Endothelial cell of hepatic sinusoid (primary cell): ENCODE data around the gene EIF5AL1.
"Not testable (repeated sequence)": the region's sequence is repeated elsewhere in the genome, so short reads cannot be mapped to it uniquely, and the experiment has no call there.

ENCODE experiments used
- in situ Hi-C: cut with HindIII; loops from 2 replicates; pipeline ENCODE4 v1.10.0; 2017; ENCODE audit warnings: low sequenced_read_pairs

Gene EIF5AL1

DNA sequence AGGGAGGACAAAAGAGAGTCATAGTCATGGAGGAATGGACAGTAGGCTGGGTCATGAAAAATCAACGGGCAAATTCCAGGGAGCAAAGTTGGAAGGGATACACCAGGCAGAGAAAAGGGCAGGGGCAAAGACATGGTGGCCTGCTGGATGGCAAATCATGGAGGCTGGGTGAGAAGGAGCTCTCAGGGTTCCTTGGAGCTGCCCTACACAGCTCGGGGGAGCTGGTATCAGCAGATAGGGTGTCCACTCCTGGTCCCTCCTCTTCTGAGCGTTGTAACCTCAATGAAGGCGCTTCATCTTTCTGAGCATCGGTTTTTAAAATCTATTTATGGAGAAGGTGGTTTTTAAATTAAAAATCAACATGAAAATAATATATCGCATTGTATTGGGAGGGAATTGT, 27.9 kb upstream of the EIF5AL1 start:
- in situ Hi-C loops = no loop called here

DNA sequence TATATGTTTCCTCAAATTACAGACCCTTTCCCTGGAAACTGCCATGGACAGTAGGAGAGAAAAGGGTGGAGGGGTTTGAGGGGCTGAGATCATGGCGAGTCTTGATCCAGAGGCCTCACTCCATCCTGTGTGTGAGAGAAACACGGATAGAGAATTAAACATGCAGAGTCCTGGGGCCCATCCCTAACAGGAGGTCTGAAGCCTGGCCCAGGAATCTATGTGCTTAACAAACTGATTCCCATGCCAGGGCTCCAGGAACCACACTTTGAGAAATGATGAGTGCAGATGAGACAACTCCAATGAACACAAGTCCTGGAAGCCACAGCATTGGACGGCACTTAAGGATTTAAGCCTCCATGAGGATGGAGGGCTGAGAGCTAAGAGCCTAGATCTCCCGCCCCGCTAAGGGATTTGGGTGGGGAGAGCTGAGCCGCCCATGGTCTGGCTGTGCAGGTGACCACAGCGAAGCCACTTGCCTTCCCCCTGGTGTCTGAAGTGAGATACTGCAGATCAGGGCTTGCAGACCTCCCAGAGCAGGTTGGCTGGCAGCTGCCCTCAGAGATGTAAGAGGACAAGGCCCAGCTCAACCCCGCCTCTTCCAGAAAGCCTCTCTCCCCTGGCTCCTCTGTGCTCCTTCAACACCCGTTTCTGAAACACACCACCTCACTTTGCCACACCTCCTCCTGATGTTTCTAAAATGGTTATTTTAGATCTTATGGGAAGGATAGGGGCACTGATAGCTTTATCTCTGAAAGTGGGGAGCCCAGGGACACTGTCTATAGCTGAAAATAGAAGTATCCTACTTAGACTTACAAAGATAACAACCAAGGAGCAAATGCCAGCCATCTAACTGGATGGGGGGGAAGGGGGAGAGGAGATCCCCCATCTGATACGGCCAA, 24.8 kb upstream of the EIF5AL1 start:
- in situ Hi-C loops = no loop called here

DNA sequence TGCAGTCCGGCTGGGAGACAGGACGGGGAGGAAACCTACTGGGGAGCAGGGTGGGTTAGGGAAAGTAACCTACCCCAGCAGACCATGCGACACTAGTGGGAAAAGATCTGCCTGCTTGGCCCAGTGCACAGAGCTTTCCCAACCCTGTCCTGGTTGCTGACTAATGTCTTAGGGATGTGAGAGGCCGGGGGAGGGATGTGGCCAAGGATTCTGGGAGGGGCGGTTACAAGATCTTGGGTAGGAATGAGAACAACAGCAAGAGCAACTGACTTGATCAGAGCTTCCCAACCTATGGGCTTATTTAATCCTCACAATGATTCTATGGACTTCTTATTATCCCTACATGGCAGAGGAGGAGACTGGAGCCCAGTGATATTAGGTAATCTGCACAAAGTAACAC, 24.0 kb upstream of the EIF5AL1 start:
- in situ Hi-C loops = no loop called here

DNA sequence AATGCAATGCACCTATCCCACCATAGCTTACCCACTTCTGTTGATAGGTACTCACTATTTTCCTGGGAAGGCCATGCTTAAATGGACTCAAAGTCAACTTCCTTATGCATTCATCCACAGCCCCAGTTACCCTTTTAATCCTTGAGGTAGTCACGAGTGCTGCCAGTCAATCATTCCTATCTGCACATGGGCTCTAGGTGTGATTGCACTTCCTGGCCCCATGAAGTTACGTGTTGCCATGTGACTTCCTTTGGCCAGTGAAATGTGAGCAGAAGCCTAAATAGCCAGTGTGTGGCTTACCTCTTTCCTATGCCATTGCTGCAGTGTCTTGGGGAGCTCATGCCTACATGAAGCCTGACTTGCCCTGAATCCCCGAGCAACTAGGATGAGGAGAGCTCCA, 23.5 kb upstream of the EIF5AL1 start:
- in situ Hi-C loops = no loop called here

DNA sequence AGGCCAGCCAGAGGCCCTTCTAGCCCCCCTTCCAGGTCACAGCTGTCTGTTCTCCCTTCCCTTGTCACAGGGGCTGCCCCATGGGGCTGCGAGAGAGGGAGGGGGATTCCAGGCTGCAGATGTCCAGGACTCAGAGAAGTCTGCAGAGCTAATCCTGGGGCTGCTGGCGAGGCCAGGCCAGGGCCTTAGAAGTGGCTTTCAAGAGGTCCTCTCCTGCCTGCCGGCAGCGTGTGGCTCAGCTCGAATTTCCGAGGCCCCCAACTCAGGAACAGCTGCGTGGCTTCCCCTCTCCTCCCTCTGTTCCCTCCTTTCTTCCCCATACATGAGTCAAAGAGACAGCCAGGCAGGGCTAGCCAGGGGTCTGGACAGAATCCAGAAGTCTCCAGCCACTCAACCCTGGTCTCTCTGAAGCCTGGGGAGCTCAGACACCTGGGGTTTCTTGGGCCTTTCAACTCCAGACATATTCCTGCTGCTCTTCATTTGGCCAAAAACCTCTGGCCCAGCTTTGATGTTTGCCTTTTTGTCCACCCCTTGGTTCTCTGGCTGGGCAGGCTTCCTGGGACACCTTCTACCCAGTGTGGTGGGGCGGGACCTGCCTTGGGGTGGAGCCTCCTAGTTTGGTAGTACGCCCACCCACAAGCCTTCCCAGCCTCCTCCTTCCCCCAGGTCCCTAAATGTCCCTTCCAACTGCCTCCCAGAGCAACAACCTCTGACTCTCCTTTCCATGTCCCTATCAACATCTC, 21.8 kb upstream of the EIF5AL1 start:
- in situ Hi-C loops = no loop called here

DNA sequence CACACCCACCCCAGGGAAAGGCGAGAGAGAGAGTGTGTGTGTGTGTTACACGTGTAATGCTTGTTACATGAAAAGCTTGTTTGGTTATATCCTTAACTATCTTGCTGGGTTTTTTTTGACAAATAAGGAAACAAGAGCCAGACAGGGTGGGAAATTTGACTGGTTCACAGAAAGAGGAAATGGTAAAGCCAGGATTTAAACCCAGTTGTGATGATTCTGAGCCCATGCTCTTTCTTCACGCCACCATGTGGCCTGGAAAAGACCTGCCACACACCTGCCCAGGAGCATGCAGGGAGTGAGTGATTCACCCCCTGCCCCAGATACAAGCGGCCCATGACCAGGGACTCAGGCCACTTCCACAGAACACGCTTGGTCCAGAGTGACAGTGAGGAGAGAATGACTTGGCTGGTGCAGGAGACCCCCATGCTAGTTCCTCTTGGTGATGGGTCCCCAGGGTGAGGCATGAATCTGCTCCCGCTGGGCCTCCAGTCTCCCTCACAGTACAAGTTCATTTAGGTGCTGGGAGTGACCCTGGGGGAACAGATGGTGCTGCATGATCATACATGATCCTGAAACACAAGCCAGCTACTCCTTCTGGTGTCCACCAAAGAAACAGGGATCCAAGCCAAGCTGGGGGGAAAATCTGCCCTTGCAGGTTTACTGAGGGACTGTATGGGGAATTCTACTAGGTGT, 21.0 kb upstream of the EIF5AL1 start:
- in situ Hi-C loops = no loop called here

DNA sequence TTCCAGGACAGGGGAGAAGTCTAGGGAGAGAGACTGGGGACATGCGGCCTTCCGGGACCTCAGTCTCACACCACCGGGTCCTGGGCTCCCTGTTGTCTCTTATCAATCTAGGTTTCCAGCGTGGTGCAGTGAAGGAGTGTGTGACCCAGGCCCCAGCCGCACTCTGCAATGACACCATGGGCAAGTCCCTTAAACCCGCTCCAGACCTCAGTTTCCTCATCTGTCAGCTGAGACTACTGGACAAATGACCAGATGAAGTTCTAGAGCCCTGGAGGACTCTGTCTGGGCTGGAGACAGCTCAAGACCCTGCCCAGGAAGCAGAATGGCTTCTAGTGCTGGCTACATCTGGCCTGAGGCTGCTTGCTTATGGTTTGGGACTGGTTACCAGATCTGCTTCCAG, 20.1 kb upstream of the EIF5AL1 start:
- in situ Hi-C loops = no loop called here

DNA sequence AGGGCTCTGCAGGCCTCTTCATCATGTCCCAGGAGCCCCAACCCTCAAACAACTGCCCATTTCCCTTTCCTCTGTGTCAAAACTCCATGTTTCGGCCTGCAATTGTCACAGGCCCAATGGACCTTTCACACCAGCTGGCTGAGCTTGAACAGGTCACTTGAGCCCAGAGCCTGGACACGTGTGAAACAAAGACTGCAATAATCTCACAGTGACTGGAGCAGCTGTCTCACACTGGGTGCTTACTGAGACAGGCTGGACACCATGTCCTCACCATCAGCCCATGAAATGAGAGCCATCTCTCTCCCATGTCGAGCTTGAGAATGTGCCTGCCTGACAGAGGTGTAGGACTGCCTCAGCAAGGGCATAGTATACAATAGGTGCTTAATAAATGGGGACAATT, 19.5 kb upstream of the EIF5AL1 start:
- in situ Hi-C loops = no loop called here

DNA sequence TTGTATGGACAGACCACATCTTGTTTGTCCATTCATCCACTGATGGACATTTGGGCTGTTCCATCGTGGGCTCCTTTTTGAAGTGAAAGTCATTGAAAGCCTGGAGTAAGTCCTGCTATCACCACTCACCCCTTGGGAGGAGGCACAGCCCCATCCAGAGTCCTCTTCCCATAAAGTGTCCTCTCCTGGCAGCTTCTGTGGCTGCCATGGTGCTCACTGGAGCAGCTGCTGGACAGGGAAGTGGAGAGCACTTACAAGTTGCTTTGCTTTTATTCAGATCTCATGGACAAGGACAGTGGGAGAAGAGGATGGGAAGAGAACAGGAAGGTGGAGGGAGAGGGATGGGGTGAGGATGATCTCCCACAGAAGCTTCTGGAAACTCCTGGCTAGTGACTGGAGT, 18.5 kb upstream of the EIF5AL1 start:
- in situ Hi-C loops = no loop called here

DNA sequence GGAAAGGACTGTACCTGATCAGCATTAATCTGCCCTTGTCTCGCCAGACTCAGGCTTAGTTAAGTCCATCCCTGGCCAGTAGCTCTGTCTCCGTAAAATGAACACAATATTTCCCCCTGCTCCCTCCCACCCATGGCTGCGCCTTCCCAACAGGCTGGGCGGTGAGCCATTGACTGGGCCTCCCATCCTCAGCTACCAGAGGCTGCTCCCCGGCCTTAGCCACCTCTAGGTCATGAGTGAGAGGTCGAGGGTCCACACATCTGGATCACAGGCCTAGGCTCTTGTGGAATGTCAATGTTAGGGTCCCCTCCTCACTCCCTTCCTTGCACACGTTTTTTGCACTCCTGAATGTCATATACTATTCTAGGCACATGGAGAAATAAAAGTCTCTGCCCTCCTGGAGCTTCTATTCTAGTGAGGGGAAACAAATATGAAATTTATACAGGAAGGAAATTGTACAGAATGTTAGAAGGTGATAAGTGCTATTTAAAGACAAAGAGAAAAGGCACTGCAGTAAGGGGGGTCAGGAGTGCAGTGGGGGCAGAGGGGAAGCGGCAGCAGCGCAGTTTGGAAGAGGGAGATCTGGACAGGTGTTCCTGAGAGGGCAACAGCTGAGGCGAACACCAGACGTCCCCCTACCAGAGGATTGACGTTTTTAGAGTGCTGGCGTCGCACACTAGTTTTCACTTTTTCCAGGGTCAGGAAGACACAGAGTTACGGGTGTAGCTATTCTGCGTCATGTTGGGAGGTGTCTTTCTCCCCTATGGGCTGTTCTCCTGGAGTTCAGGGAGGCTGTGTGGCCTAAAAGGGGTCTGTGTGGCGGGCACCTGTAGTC, 17.2 kb upstream of the EIF5AL1 start:
- in situ Hi-C loops = no loop called here

DNA sequence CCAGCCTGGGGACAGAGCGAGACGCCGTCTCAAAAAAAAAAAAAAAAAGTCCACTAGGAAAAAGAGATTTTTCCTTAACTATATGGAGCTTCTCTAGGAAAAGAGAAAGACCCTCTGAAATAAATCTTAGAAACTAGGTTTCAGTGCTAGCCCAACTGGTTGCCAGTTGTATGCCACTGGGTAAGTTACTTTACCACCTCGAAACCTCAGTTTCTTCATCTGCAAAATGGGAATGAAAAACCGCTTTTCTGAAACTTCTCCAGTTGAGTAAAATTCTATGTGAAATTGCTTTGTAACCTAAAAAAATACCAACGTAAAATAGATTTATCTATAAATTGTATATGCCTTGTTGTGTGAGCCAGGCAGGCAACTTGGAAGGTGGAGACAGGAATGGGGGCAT, 16.5 kb upstream of the EIF5AL1 start:
- in situ Hi-C loops = no loop called here

DNA sequence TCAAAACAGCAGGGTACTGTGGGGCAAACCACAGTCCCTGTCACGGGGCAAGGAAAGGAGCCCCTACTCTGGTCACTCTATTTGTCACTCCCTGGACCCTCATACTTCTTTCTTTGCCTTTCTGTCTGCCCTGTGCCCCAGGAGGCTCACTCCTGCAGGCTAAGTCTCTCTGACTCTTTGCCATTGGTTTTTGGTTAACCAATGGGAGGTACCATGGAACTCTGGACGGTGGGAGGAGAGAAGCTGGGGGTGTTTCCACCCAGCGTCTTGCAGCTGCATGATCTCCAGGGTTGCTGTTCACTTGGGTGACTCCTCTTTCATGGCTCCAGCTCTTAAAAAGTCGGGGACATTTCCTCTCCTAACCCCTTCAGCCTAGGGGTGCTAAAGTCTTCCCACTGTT, 15.4 kb upstream of the EIF5AL1 start:
- in situ Hi-C loops = no loop called here

DNA sequence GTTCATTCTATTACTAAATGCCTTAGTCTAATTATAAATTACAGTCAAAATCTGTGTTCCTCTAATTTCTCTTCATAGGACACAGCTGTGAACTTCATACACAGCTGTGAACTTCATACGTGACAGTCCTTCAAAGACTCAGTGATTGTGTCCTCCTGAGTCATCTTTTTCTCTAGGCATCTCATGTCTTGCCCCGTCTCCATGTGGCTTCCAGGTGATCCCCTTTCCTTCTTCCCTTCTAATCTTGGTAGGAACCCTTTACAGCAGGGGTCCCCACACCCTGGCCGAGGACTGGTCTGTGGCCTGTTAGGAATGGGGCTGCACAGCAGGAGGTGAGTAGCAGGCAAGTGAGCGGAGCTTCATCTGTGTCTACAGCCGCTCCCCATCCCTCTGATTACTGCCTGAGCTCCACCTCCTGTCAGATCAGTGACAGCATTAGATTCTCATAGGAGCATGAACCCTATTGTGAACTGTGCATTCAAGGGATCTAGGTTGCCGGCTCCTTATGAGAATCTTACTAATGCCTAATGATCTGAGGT, 14.0 kb upstream of the EIF5AL1 start:
- in situ Hi-C loops = no loop called here

DNA sequence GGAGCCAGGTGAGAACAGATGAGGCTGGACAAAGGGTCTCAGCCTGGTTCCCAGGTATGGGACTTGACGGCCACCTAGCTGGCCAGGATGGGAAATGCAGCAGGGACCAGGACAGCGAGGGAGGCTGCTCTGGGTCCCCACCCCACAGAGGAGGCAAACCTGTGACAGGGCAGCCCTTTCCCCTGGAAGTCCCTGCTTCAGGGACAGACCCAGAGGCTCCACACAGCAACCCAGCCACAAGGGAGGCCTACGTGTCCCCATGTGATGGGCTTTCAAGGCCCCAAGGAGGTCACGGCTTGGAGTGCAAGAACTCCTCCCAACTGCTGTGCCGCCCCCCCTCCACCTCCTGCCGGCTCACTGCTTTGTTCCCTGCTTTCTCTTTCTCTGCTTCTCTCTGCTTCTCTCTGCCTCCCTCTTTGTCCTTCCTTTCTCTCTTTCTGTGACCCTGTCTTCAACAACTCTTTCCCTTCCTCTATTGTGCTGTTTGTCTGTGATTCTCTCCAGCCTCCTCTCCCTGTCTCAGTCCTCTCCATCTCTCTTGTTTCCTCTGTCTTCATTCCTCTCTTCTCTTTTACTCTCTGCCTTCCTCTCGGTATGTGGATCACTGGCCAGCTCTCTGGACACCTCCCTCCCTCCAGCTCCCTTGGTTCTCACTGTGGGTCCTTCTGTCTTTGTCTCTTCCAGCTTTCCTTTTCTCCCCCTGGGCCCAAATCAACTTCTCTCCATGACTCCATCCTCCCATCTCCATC, 9.6 kb upstream of the EIF5AL1 start:
- in situ Hi-C loops = no loop called here

DNA sequence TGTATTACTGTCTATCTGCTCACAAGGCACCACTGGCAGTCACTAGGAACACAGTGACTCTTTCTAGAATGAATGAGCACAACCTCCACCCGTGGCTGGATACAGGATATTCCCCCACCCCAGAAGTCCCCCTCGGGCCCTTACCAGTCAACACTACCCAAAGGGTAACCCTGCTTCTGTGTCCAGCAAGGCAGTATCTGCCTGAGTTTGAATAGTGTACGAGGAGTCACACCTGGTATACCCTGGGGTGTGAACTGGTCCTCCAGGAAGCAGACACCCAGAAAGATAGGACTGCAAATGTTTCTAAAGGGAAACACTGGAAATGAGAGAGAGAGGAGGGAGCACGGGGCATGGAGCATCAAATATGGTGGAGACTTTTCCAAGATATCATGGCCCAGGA, 8.5 kb upstream of the EIF5AL1 start:
- in situ Hi-C loops = not testable (repeated sequence)

DNA sequence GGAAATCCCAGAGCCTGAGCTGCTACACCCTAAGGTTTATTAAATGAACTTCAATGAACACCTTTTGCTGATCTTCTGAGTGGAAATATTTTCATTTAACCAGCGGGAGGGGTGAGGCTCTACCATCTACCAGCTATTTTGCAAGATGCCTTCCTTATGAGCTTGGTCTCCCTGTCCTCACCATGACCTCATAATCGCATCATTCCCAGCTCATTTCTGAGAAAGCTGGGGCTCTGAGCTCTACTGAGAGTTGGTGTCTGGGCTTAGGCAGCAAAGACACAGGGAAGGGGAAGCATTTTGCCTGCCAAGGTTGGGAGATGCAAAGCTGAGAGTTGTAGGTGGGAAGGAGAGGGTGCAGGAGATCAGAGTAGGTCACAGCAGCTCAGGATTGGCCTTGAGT, 7.8 kb upstream of the EIF5AL1 start:
- in situ Hi-C loops = not testable (repeated sequence)

DNA sequence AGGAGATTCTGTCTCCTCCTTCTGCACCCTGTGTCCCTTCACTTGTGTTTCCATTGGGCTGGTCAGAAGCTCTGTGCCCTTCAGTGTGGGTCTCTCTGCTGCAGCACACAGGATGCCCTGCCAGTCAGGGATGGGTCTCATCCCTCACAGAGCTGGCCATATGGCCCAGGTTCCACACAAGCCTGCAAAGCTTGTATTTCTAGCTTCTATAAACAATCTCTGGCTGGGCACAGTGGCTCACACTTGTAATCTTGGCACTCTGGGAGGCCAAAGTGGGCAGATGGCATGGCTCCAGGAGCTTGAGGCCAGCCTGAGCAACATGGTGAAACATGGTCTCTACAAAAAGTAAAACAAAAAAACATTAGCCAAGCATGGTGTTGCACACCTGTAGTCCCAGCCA, 7.0 kb upstream of the EIF5AL1 start:
- in situ Hi-C loops = not testable (repeated sequence)

DNA sequence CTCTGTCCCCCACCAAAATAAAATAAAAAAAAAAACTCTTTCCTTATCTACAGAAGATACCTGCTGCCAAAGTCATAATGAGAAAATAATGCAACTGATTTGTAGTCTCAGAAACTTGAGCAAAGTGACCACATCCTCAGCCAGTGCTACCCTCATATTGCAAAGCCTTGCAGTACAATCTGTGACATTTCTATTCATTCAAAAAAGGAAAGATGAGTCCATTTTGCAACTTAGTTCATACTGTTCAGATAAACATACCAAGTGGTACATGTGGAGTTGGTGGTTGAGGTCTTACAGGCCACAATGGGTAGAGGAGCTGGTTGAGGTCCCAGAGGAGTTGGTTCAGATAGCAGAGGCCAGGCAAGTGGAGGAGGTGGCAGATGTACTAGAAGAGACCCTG, 6.5 kb upstream of the EIF5AL1 start:
- in situ Hi-C loops = no loop called here

DNA sequence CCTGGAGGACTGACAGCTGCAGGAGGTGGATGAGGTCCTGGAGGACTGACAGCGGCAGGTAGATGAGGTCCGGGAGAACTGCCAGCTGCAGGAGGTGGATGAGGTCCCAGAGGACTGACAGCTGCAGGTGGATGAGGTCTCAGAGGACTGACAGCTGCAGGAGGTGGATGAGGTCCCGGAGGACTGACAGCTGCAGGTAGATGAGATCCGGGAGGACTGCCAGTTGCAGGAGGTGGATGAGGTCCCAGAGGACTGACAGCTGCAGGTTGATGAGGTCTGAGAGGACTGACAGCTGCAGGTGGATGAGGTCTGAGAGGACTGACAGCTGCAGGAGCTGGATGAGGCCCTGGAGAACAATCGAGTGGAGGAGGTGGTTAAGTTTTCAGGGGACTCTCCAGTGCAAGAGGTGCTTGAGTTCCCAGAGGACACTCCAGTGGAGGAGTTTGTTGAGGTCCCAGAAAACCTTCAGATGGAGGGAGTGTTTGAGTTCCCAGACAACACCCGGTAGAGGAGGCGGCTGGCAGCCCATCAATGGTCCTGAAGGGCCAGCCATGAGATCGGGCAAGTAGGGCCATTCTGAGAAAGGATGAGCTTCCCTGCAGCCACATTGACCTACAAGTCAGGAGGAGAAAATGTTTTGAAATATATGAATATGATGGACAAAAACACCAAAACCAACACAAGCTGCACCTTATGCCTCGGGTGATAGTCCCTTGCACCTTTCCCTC, 4.7 kb upstream of the EIF5AL1 start:
- in situ Hi-C loops = no loop called here
